Caco-2 (cell line): ENCODE results near the gene GNAS-AS1. TPM values are rescaled to one million over a fixed set of nuclear protein-coding genes. Genes with fewer than 3 reads are reported as not detected.

Experiments
- BruUV-seq: library from RNA; stranded (reverse); fragments of 400-500 nt; replicated peaks from 2 replicates; lab custom pipeline; 2021; lab: Mats Ljungman, UMichigan
- CTCF ChIA-PET: fragments of 300-600 bp; sonication (Branson Sonifier 250); formaldehyde crosslinking; loops from one replicate; lab custom pipeline; 2022; ENCODE audit warnings: antibody characterized with exemption; lab: Charles Lee
- POLR2A ChIA-PET: fragments of 300-600 bp; sonication (Branson Sonifier 250); formaldehyde crosslinking; loops from one replicate; lab custom pipeline; 2022; ENCODE audit warnings: antibody characterized with exemption; lab: Charles Lee
- DNase-seq, 2 experiments: peaks; one replicate each; pipeline versions ENCODE4 v3.0.0 to v3.0.0-alpha.2; 2020 to 2022
- H3K27me3 ChIP-seq: replicated peaks from 2 replicates; pipeline ENCODE4 v1.6.0; 2011; ENCODE audit warnings: low read length; ENCODE audit not compliant: control insufficient read depth, insufficient read depth
- H3K36me3 ChIP-seq: 2 replicates; pipeline ENCODE4 v1.5.1; 2011; ENCODE audit warnings: low read length; ENCODE audit not compliant: control insufficient read depth, insufficient read depth
- H3K4me1 ChIP-seq: fragments of 250-450 bp; sonication (Bioruptor Pico); 2 replicates; pipeline ENCODE4 v1.5.1; 2020; ENCODE audit warnings: mild to moderate bottlenecking
- H3K4me3 ChIP-seq: 2 replicates; pipeline ENCODE4 v1.5.1; 2011; ENCODE audit warnings: low read depth, mild to moderate bottlenecking, control low read depth, low read length
- H3K9me3 ChIP-seq: fragments of 250-450 bp; sonication (Bioruptor Pico); 2 replicates; pipeline ENCODE4 v1.5.1; 2020; ENCODE audit warnings: mild to moderate bottlenecking, moderate library complexity
- H3K27ac Mint-ChIP-seq: one replicate; pipeline ENCODE4 v1.8.0; 2022; ENCODE audit warnings: mixed read lengths; ENCODE audit not compliant: unreplicated experiment
- H3K27me3 Mint-ChIP-seq: one replicate; pipeline ENCODE4 v1.8.0; 2022; ENCODE audit warnings: mixed read lengths; ENCODE audit not compliant: insufficient read depth, unreplicated experiment
- H3K36me3 Mint-ChIP-seq: one replicate; pipeline ENCODE4 v1.8.0; 2022; ENCODE audit warnings: mild to moderate bottlenecking, mixed read lengths; ENCODE audit not compliant: insufficient read depth, unreplicated experiment
- H3K4me1 Mint-ChIP-seq: one replicate; pipeline ENCODE4 v1.8.0; 2022; ENCODE audit warnings: low read depth, mixed read lengths; ENCODE audit not compliant: unreplicated experiment
- H3K4me3 Mint-ChIP-seq: one replicate; pipeline ENCODE4 v1.8.0; 2022; ENCODE audit warnings: mild to moderate bottlenecking, moderate library complexity, mixed read lengths; ENCODE audit not compliant: unreplicated experiment
- H3K9me3 Mint-ChIP-seq: one replicate; pipeline ENCODE4 v1.8.0; 2022; ENCODE audit warnings: mixed read lengths; ENCODE audit not compliant: unreplicated experiment
- CTCF ChIP-seq, 2 experiments: fragments of 200-600 bp in 1 of 2; IDR thresholded peaks; 1 replicate in 1 of 2; 2 replicates in 1 of 2; pipeline versions ENCODE4 v1.5.1 to v1.8.0; 2011 to 2022; ENCODE audit warnings: antibody characterized with exemption in 1 of 2, control low read depth in 1 of 2, inconsistent platforms in 1 of 2, low read depth in 1 of 2, low read length in 1 of 2, mild to moderate bottlenecking in 1 of 2, moderate library complexity in 1 of 2; ENCODE audit not compliant: insufficient read depth in 1 of 2, severe bottlenecking in 1 of 2, unreplicated experiment in 1 of 2
- intact Hi-C: fragments of 100-400 bp; cut with micrococcal nuclease; formaldehyde crosslinking; loops from one replicate; pipeline ENCODE4 v1.10.0; 2022; ENCODE audit not compliant: unreplicated experiment
- total RNA-seq: library from RNA; stranded (reverse); gene quantifications from 2 replicates; pipeline ENCODE4 v1.2.3, GENCODE V29; 2022

The GNAS-AS1 gene
- total RNA-seq, 1 experiment from 2014 or later, result 5.1 TPM

- H3K36me3 Mint-ChIP-seq, result peaks cover 95% of the 10 kb centered on the region
These were observed 48.1 kb upstream of the GNAS-AS1 start for GRCh38 chr20:58898629-58899408.

GRCh38 chr20:58897488-58897887, 46.8 kb upstream of the GNAS-AS1 start:
- H3K36me3 ChIP-seq, result peaks cover 3% of the 10 kb centered on the region; the same call in 1 of the 2 replicates
- BruUV-seq, result no TSS peak
- no peak for TF ChIP-seq CTCF (IDR thresholded peaks at IDR 0.05; ENCODE audit: insufficient read depth in 1 of 2, low read depth in 1 of 2, low read length in 1 of 2, severe bottlenecking in 1 of 2, unreplicated experiment in 1 of 2)
- no peak overlapping the region for H3K4me3 ChIP-seq
- H3K27me3 ChIP-seq, result no peaks in the 10 kb centered on the region
- no peak overlapping the region for H3K4me3 Mint-ChIP-seq
- no peaks in the 10 kb centered on the region for H3K9me3 ChIP-seq
- CTCF ChIA-PET, result no interaction called here
- H3K4me1 Mint-ChIP-seq, result peaks cover 20% of the 10 kb centered on the region
- intact Hi-C loops, result no loop called here
- peaks cover 26% of the 10 kb centered on the region for H3K4me1 ChIP-seq
- no peaks in the 10 kb centered on the region for H3K27me3 Mint-ChIP-seq
- H3K27ac Mint-ChIP-seq, result no peak overlapping the region
- no peaks in the 10 kb centered on the region for H3K9me3 Mint-ChIP-seq
- H3K36me3 Mint-ChIP-seq, result peaks cover 95% of the 10 kb centered on the region
- POLR2A ChIA-PET, result no interaction called here
- DNase-seq, result no peak

More at GRCh38 chr20:58898629-58899408, 48.1 kb upstream of the GNAS-AS1 start:
- no TSS peak for BruUV-seq
- ChIA-PET POLR2A (interaction anchor here (0.6 to 0.8 kb wide), 3 partner anchors 9 to 490 kb away, joined by 3 to 5 read pairs (median 4); no protein-coding TSS in a partner anchor), CTCF (no interaction called here)
- Mint-ChIP-seq H3K27ac (peak overlapping the region; percentile 5), H3K4me3 (no peak overlapping the region), H3K27me3 (no peaks in the 10 kb centered on the region), H3K4me1 (peaks cover 20% of the 10 kb centered on the region), H3K9me3 (no peaks in the 10 kb centered on the region)
- H3K36me3 ChIP-seq, result peaks cover 5% of the 10 kb centered on the region; the same call in 1 of the 2 replicates
- no peaks in the 10 kb centered on the region for H3K9me3 ChIP-seq
- TF ChIP-seq CTCF (IDR thresholded peaks at IDR 0.05; ENCODE audit: insufficient read depth in 1 of 2, low read depth in 1 of 2, low read length in 1 of 2, severe bottlenecking in 1 of 2, unreplicated experiment in 1 of 2), result no peak
- peak in 1 of 2 experiments; percentile 25 for DNase-seq
- H3K4me3 ChIP-seq, result no peak overlapping the region
- H3K4me1 ChIP-seq, result peaks cover 18% of the 10 kb centered on the region
- intact Hi-C loops, result no loop called here
- H3K27me3 ChIP-seq, result no peaks in the 10 kb centered on the region

GRCh38 chr20:58896820-58897219, 46.1 kb upstream of the GNAS-AS1 start:
- H3K36me3 ChIP-seq, result peaks cover 3% of the 10 kb centered on the region; the same call in 1 of the 2 replicates
- no peak overlapping the region for H3K4me3 ChIP-seq
- ChIA-PET CTCF (no interaction called here), POLR2A (no interaction called here)
- H3K4me1 ChIP-seq, result peaks cover 26% of the 10 kb centered on the region
- Mint-ChIP-seq H3K36me3 (peaks cover 95% of the 10 kb centered on the region), H3K27me3 (no peaks in the 10 kb centered on the region), H3K4me3 (no peak overlapping the region), H3K9me3 (no peaks in the 10 kb centered on the region), H3K4me1 (peaks cover 20% of the 10 kb centered on the region), H3K27ac (no peak overlapping the region)
- no peak for TF ChIP-seq CTCF (IDR thresholded peaks at IDR 0.05; ENCODE audit: insufficient read depth in 1 of 2, low read depth in 1 of 2, low read length in 1 of 2, severe bottlenecking in 1 of 2, unreplicated experiment in 1 of 2)
- intact Hi-C loops, result no loop called here
- no peaks in the 10 kb centered on the region for H3K9me3 ChIP-seq
- DNase-seq, result no peak
- H3K27me3 ChIP-seq, result no peaks in the 10 kb centered on the region
- BruUV-seq, result no TSS peak
